K562 (cell line): Measurements from ENCODE around the gene HPCAL1. TPM values are rescaled to one million over a fixed set of nuclear protein-coding genes. Genes with fewer than 3 reads are reported as not detected.

Source experiments
- BHLHE40 ChIP-seq: IDR thresholded peaks from 2 replicates; pipeline ENCODE4 v1.6.1; 2011; ENCODE audit warnings: low read length, improper control_type of control experiment
- C11orf30 ChIP-seq: fragments of 450-650 bp; IDR thresholded peaks from 2 replicates; pipeline ENCODE4 v1.6.1; 2016; ENCODE audit warnings: low read depth, mild to moderate bottlenecking
- CC2D1A ChIP-seq: fragments of 450-650 bp; IDR thresholded peaks from 2 replicates; pipeline ENCODE4 v1.6.1; 2017; ENCODE audit warnings: mild to moderate bottlenecking
- ETV5 ChIP-seq: sonication (generic); formaldehyde crosslinking; IDR thresholded peaks from 2 replicates; pipeline ENCODE4 v1.4.0; 2020; ENCODE audit warnings: low read depth, mild to moderate bottlenecking, missing genetic modification reagents
- KDM4B ChIP-seq, 2 experiments: fragments of 450-650 bp in 1 of 2; sonication (generic) in 1 of 2; IDR thresholded peaks; 2 replicates each; pipeline ENCODE4 v1.6.1; 2016 to 2017; ENCODE audit warnings: borderline replicate concordance in 2 of 2, antibody characterized with exemption in 1 of 2, low read depth in 1 of 2, mild to moderate bottlenecking in 1 of 2
- MIER1 ChIP-seq: fragments of 450-650 bp; IDR thresholded peaks from 2 replicates; pipeline ENCODE4 v1.6.1; 2016; ENCODE audit warnings: antibody characterized with exemption, mild to moderate bottlenecking, low read depth
- NFIC ChIP-seq: fragments of 450-650 bp; IDR thresholded peaks from 2 replicates; pipeline ENCODE4 v1.6.1; 2017; ENCODE audit warnings: mild to moderate bottlenecking, inconsistent platforms
- POLR3G ChIP-seq: IDR thresholded peaks from 2 replicates; pipeline ENCODE4 v1.6.1; 2011; ENCODE audit not compliant: insufficient read length, insufficient replicate concordance; ENCODE audit errors: extremely low read depth
- SP1 ChIP-seq: sonication (generic); formaldehyde crosslinking; IDR thresholded peaks from 2 replicates; pipeline ENCODE4 v1.8.1; 2022; ENCODE audit warnings: mild to moderate bottlenecking, missing genetic modification reagents
- SRSF7 ChIP-seq: fragments of 200-400 bp; formaldehyde crosslinking; optimal IDR thresholded peaks from 2 replicates; pipeline ENCODE3; 2017; ENCODE audit warnings: mild to moderate bottlenecking, low read depth, low read length
- TEAD1 ChIP-seq, 2 experiments: fragments of 450-650 bp in 1 of 2; sonication (generic) in 1 of 2; formaldehyde crosslinking; IDR thresholded peaks; 2 replicates each; pipeline versions ENCODE4 v1.4.0 to v1.8.0; 2020 to 2022; ENCODE audit warnings: mild to moderate bottlenecking in 2 of 2, missing genetic modification reagents in 1 of 2
- TFE3 ChIP-seq: fragments of 450-650 bp; formaldehyde crosslinking; IDR thresholded peaks from 2 replicates; pipeline ENCODE4 v1.4.0; 2020; ENCODE audit warnings: mild to moderate bottlenecking, mixed read lengths
- ZNF121 ChIP-seq: sonication (generic); formaldehyde crosslinking; conservative IDR thresholded peaks from 2 replicates; pipeline ENCODE4 v1.8.0; 2022; ENCODE audit warnings: missing genetic modification reagents
- ZNF830 ChIP-seq: fragments of 250-450 bp; sonication (Bioruptor Pico); IDR thresholded peaks from 2 replicates; pipeline ENCODE4 v1.5.0; 2021; ENCODE audit warnings: mild to moderate bottlenecking
- polyA plus RNA-seq, 8 experiments: library from polyadenylated mRNA; depleted of rRNA in 4 of 8; stranded (reverse) in 5 of 8; unstranded in 3 of 8; fragments of >200 nt; fragmentation: Nextera tagmentation in 2 of 8; fragmentation: Illumina TruSeq in 1 of 8; extraction: Ambion mirVana in 2 of 8; extraction: Trizol in 1 of 8; gene quantifications; 2 replicates each; pipeline versions ENCODE4 v1.2.1 to v1.2.3, GENCODE V29; 2011 to 2014; ENCODE audit warnings: inconsistent platforms in 1 of 8, missing spikeins in 1 of 8
- total RNA-seq, 7 experiments: library from RNA; depleted of rRNA in 6 of 7; stranded (reverse); fragments of >200 nt in 6 of 7; fragmentation: Illumina TruSeq in 2 of 7; extraction: Trizol in 2 of 7; gene quantifications; 2 replicates each; pipeline versions ENCODE4 v1.2.1 to v1.2.3, GENCODE V29; 2011 to 2021; ENCODE audit warnings: low replicate concordance in 1 of 7
- TF ChIP-seq, protein P1 (sequence below): sonication (generic); formaldehyde crosslinking; IDR thresholded peaks from 2 replicates; pipeline ENCODE4 v1.5.0; 2020; ENCODE audit warnings: missing genetic modification reagents
- TF ChIP-seq, protein P2 (sequence below): sonication (generic); formaldehyde crosslinking; IDR thresholded peaks from 2 replicates; pipeline ENCODE4 v1.8.0; 2022; ENCODE audit warnings: missing genetic modification reagents, mild to moderate bottlenecking, moderate library complexity, borderline replicate concordance
- TF ChIP-seq, protein P3 (sequence below), 2 experiments: fragments of 450-650 bp; formaldehyde crosslinking in 1 of 2; IDR thresholded peaks; 2 replicates each; pipeline versions ENCODE4 v1.4.0 to v1.6.1; 2014 to 2020; ENCODE audit warnings: mild to moderate bottlenecking in 2 of 2, borderline replicate concordance in 1 of 2, low read depth in 1 of 2

The HPCAL1 gene
- total and polyA plus RNA-seq, 9 of the 15 experiments (the other 6 are each of a cell fraction or from before 2014, with no cell fraction given), result 2.7 to 65.5 (median 23.9) TPM

- TF ChIP-seq ZNF121 (CRISPR knock-in tag), result no peak
- peak; percentile 79 for TF ChIP-seq C11orf30
- TF ChIP-seq BHLHE40, result no peak
- TF ChIP-seq, protein P1, sequence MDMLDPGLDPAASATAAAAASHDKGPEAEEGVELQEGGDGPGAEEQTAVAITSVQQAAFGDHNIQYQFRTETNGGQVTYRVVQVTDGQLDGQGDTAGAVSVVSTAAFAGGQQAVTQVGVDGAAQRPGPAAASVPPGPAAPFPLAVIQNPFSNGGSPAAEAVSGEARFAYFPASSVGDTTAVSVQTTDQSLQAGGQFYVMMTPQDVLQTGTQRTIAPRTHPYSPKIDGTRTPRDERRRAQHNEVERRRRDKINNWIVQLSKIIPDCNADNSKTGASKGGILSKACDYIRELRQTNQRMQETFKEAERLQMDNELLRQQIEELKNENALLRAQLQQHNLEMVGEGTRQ (CRISPR knock-in tag), result peak; percentile 33; the same call in 1 of the 2 replicates
- TF ChIP-seq MIER1, result no peak
- no peak for TF ChIP-seq POLR3G
- TF ChIP-seq, protein P2, sequence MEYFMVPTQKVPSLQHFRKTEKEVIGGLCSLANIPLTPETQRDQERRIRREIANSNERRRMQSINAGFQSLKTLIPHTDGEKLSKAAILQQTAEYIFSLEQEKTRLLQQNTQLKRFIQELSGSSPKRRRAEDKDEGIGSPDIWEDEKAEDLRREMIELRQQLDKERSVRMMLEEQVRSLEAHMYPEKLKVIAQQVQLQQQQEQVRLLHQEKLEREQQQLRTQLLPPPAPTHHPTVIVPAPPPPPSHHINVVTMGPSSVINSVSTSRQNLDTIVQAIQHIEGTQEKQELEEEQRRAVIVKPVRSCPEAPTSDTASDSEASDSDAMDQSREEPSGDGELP (CRISPR knock-in tag), result peak; percentile 41; the same call in 1 of the 2 replicates
- TF ChIP-seq, protein P3, sequence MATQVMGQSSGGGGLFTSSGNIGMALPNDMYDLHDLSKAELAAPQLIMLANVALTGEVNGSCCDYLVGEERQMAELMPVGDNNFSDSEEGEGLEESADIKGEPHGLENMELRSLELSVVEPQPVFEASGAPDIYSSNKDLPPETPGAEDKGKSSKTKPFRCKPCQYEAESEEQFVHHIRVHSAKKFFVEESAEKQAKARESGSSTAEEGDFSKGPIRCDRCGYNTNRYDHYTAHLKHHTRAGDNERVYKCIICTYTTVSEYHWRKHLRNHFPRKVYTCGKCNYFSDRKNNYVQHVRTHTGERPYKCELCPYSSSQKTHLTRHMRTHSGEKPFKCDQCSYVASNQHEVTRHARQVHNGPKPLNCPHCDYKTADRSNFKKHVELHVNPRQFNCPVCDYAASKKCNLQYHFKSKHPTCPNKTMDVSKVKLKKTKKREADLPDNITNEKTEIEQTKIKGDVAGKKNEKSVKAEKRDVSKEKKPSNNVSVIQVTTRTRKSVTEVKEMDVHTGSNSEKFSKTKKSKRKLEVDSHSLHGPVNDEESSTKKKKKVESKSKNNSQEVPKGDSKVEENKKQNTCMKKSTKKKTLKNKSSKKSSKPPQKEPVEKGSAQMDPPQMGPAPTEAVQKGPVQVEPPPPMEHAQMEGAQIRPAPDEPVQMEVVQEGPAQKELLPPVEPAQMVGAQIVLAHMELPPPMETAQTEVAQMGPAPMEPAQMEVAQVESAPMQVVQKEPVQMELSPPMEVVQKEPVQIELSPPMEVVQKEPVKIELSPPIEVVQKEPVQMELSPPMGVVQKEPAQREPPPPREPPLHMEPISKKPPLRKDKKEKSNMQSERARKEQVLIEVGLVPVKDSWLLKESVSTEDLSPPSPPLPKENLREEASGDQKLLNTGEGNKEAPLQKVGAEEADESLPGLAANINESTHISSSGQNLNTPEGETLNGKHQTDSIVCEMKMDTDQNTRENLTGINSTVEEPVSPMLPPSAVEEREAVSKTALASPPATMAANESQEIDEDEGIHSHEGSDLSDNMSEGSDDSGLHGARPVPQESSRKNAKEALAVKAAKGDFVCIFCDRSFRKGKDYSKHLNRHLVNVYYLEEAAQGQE (IDR thresholded peaks at IDR 0.05; ENCODE audit: borderline replicate concordance), result no peak
- TF ChIP-seq, protein P3 (CRISPR knock-in tag; IDR thresholded peaks at IDR 0.05; ENCODE audit: low read depth), result no peak
- TF ChIP-seq KDM4B (IDR thresholded peaks at IDR 0.05; ENCODE audit: borderline replicate concordance in 2 of 2, low read depth in 1 of 2), result no peak
- no peak for TF ChIP-seq CC2D1A
- no peak for TF ChIP-seq ETV5
- TF ChIP-seq TEAD1 (CRISPR knock-in tag; IDR thresholded peaks at IDR 0.05), result no peak; a peak in 1 of 4 replicates
- TF ChIP-seq TFE3 (CRISPR knock-in tag), result peak; percentile 85
- no peak for TF ChIP-seq SRSF7
- TF ChIP-seq ZNF830 (CRISPR knock-in tag), result no peak
- TF ChIP-seq SP1, result no peak
- no peak for TF ChIP-seq NFIC
Observed at GRCh38 chr2:10285556-10286198, 17.0 kb upstream of the HPCAL1 start (continued).
